Measurements from ENCODE around the gene KCND2.

Gene KCND2

DNA sequence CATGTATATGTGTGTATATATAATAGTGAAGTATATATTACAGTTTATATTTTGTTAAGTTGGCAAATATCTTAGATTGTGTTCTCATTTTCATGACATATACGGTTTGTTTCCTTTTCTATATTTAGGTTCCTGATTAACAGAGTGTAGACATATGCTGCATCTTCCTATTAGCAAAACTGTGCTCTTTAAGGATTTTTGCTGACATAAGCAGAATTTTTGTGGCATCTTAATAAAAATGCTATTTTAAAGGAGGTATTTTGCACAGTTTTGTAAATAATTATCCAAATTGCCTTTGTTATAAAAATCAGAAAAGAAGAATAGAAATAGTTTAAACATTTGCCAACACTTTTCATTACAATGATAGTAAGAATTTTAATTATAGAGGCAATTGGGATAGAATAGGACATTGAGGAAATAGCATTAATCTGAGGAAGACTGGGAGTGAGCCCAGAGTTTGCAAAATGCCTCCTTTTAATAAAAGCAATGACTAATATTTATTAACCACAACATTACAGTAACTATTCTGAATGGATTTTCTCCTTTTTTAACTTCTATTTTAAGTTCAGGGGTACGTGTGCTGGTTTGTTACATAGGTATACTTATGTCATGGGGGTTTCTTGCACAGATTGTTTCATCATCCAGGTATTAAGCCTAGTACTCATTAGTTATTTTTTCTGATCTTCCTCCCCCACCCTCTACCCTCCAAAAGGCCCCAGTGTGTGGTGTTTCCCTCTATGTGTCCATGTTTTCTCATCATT is 38.2 kb downstream of the KCND2 start:
- no peak for DNase-seq

DNA sequence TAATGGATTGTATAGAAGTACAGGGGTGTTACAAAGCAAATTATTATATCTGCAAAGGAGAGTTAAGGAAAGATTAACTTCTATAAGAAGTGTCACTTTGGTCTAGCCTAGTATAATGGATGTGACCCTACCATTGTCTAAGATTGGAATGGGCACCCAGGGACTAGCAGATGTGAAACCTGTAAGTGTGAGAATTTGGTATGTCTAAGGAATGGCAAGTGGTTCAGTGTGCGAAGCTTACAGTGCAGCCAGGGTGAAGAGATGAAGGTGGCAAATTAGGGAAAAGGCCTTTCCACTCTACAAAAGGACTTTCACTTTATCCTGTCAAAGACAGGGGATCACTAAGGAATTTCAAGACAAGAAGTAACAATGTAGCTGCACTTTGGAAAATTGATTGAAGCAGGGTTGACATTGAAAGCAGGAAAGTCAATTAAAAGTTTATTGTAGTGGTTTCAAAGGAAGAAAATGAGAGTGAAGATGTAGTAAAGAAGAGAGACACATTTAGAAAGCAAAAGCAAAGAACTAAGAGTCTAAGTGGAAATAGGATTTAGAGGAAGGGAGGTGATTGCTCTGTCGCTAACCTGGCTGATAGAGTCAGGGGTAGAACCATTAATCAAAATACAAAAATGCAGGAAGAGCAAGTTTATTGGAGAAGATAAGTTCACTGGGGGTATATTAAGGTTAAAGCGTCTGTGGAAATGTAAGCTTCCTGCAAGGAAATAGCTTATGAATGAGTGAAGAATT is 47.4 kb downstream of the KCND2 start:
- no peak for DNase-seq

DNA sequence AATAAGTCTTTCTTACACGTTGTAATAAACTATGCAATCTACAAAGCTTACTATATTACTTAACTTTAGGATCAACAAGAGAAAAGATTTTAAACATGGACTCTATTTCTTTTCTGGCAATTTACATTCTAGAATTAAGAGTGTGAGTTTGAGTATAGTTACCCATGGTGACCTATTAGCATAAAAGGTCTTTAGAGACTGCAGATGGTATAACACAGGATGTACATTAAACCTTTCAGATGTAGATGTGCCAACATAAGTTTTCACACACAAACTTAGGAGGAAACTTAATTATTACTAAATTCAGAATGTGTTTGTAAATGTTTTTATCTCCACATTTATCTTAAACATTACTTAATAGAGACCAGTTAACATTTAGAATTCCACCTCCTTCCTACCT is 54.1 kb downstream of the KCND2 start:
- DNase-seq, result no peak

DNA sequence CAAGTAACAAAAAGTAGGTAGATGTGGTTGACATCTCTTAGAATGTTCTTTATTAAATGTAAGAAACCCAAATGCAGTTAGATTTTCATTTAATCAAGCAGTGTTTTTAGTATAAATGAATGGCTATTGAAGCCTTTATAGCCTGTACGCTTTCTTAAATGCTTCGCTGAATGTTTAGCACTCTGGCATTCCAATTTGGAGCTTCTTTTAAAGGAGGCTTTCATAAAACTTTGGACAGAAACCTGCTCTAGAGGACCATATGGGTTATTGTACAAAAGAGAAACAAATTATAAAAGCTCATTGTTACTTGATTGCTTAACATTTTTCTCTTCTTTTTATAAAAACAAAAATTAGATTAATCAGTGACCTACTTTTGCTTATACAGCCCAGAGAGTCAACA is 59.5 kb downstream of the KCND2 start:
- no peak for DNase-seq

DNA sequence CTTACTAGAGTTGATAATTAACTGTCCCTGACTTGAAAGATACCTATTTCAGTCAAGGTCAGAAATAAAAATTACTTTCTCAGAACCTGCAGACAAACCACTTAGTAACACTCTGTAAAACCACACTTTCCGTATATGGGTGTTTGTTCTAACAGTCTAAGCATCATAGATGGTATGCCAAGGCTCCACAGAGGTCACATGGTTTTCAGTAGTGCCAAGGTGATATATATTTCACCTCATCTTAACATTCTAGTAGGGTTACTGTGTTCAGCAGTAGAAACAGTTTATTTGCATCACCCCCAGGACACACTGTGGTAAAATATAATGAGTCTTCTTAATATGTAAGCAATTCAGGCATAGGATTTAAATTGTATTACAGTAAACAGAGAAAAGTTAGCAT is 61.5 kb downstream of the KCND2 start:
- DNase-seq, result no peak

DNA sequence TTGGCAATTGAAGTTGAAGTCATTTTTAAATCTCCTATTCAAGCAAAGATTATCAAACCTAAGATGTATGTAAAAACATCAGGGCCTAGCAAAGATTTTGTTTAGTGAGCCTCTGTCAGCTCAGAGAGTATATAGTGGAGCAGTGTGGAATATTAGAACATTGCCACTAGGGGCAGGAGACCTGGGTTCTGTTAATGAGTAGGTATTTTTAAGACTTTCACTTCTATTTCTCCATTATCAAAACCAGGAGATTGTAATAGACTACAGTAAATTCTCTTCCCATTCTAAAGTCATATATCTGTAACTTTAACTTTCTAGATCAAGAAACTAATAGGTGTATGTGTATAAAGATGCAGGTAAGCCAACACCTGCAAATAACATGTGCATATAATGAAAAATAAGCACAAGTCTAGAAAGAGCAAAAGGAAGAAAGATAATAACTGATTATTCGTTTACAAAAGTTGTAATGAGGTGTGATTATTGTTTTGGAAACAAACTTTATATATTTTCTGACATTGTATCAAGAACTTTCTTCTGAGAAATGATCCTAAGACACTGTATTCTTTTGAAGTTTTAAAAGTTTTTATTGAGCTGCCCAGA is 64.4 kb downstream of the KCND2 start:
- no peak for DNase-seq

DNA sequence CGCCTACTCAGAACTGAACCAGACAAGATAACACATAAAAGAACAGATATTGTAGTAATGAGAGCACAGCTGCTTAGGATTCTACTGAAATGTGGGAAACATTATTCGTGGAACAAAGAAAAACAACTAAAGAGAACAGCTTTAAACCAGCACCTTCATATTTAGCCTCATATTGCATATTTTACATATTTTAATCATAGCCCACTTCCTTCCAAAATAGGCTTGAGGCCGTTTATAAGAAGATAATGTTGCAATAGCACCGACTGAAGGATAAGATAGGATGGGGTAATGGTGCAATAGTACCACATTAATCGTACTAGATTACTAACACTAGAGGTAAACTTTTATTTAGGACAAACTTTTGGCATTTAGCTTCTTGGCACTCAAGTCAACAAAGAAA is 71.3 kb downstream of the KCND2 start:
- DNase-seq, result no peak

DNA sequence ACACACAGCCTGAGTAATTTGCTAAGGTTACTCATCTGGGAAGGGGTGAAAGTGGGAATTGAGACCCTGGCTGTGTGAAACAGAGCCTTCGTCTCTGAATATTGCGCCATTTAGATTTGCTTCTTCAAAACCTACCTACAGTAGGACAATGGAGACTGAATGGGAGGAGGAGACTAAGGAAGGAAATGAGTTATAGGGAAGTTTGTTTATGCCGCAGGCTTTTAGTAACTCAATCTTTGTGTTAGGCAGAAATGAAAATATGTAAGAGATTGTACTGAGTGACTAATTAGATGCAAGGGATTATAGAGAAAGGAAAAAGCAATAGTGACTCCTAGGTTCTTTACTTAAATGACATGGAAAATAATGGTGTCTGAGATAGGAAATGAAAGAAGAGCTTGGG is 80.2 kb downstream of the KCND2 start:
- no peak for DNase-seq

DNA sequence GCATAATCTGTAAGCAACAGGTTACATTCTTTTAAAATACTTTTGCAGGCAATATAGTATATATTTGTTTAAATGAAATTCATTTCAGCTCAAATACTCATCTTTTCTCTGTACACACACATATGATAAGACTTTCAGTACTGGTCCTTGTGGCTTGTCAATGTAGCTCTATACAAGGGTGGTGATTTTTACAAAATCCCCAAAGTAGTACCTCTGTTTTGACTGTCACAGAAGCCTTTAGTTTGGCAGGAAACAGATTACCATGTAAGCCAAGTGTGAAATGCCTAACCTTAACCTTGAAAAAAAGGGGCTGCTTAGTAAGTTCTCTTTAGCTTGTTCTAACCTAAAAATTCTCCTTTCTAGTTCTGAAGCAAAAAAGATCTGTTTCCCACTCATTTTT is 87.9 kb downstream of the KCND2 start:
- DNase-seq, result no peak

DNA sequence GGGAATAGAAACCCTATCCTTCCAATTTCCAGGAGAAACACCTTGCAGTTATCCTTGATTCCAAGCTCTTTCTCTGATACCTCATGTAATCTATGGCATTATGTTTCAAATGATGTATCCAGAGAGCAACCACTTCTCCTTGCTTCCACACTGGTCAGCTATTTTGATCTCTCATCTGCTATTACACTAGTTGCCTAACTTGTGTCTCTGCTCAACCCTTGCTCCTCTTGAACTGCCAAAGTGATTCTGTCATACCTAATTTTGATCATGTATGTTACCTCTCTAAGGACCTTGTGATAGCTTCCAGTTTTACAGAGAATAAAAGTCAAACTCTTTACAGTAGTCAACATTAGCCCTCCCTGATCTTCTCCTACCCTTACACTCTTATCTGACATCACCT is 90.4 kb downstream of the KCND2 start:
- no peak for DNase-seq

DNA sequence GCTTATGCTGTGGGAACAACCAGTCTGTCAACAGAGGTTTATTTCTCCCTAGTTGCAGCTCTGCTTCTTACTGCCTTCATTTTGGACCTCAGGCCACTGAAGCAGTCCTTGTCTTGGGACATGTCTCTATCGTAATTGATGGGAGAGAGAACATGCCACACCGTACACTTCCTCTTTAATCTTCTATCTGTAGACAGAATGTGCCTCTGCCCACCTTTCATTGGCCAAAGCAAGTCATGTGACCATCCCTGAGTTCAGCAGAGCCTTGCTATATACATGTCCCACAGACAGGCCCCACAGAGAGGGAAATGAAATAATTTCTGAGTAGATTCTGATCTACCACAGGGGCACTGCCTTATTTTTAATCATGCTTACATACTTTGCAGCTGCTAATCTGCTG is 98.0 kb downstream of the KCND2 start:
- DNase-seq, result no peak

DNA sequence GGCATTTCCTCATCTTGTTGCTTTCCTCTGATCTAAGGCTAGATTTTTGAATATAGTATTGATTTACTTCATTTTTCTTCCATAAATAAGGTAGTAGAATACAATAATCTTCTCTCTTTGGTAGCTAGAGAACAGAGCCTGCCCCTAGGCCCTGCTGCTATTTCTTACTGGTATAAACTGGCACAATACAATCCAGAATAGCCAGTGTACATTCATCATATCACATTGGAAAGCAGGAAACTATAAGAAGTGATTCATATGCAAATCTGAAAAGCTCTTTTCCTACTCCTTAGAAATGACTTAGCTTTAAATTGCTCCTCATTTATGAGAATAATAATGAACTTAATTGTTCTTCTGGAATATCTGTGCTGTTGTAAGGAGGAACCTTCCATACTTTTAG is 100.2 kb downstream of the KCND2 start:
- DNase-seq, result no peak

DNA sequence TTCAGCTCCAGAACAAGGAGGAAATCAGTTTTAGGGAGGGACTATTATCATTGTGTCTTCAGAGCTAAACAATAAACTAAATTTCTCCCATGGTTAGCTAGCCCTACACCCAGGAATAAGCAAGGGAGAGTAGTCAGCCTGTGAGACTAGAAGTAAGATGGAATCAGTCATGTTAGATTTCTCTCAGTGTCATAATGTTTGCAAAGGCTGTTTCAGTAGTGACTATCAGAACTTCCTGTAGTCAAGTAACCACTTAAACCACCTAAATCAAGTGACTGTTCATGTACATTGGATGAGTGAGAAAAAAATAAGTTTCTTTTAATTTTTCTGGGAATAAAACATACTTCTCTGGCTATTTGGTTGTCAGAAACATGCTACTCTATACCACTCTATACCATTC is 121.6 kb downstream of the KCND2 start:
- no peak for DNase-seq

DNA sequence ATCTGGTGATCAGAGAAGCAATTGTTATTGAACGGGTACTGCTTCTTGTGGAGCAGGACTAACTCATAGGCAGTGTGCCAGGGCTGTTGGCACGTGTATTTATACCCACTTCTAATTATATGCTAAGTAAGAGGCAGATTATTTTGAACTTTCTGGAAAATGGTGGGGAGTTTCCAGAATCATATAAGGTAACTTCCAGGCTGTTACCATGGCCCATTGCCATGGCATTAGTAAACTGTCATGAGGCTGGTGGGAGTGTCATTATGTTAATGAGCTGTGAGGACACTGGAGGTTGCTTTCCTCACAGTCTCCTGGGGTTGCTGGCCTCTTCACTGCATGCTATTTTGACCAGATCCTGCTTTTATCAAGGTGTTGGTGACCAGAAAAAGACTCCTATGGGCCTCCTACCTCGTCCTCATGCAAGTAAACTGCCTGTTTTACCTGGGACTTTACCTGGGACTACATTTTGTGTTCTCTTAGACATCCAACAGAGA is 122.6 kb downstream of the KCND2 start:
- DNase-seq, result no peak

DNA sequence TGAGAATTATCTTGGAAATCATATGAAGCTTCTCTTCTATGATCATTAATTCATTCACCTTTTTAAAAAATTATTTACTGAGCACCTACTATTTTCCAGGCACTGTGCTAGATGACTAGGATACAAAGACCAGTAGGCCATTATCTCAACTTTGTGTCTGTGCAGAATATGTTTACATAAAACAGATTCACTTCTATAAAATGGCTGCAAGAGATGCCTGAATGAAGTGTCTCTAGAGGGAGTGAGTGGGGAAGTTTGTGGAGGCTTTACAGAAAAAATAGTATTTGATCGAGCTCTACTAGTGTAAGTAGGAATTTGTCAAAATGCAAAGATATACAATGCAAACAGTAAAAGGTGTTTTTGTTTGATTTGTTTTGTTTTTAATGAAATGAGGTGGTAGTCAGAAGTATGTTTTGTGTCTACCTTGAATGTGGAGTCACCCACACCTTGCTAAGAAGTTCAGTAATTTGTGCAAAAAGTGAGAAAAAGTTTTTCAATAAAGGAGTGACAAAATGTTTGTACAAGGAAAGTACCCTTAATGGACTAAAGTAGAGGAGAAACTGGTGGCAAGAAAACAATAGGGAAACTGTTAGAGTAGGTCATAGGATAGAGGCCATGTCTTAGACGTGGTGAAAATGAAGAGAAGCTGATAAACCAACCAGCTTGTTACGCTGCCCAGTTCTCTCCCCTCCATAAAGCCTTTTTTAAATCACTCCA is 125.5 kb downstream of the KCND2 start:
- DNase-seq, result no peak

DNA sequence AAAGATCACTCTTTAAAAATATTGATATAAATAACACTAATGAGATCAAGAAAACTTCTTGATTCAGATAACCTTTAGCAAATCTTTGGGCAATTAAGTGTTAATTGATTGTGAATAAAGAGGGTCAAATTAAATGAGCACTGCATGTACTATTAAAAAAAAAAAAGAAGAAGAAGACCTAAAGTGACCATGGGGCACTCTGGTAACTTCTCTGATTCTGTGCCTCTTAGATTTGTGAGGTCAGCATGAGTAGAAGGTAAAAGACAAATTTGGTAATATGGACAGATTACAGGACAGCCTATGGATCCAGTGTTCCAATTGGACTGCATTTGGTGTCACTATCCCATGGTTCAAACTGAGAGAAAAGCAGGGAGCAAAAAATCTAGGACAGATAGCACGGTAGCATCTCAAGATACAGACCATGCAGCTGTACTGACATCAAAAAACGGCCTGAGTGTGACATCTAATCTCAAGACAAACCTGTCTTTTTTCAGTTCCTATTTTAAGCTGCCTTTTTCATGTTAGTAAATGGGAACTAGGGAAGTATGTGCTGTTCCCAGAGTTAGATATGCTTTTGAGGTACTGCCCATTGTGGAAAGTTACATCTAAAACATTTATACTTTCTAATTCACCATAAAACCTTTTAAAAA is 128.0 kb downstream of the KCND2 start:
- DNase-seq, result no peak

DNA sequence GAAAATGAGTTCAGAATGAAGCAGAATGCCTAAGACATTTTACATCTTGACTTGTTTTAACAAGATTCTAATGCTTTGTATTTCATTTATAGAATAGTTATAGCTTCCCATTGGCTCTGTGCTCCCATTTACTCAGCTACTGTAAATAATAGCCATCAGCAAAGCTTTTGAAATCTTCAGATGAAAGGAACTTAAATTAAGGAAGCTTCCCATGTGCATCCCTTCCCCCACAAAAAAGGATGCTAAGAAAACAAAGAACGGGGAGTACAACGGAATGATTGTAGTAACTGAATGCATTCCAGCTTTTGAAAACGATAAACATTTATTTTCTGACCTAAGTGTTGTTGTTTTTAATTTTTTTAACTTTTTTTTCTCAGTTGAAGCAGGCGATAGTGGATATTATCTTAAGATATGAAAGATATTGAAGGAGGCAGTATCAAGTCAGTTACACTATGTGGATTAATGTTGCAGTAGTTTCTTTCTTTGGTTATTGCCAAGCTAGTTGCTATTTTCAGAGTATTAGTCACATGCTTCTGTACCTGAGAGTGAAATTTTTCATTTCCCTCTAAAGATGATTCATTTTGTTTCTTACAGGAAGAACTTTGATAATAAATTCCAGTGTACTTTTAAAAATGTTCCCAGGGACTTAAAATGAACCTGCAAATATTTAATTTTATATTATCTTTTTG is 129.2 kb downstream of the KCND2 start:
- DNase-seq, result no peak

DNA sequence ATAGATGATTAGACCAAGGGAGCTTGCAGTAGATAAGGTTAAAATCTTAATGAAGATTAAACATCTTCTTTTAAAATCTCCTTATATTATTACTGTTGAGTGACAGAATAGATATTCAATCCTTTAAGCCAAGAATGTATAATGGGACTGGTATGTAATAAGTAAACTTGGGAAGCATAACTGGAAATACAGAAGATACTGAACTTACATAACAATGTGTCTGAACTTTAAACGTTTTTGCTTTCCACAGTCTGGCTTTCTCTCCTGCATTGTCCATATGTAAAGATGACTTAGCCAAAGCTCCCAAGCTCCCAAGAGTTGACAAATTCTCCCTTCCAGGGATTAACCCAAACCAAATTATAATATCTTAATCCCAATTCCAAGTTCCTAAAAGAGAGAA is 129.8 kb downstream of the KCND2 start:
- no peak for DNase-seq

DNA sequence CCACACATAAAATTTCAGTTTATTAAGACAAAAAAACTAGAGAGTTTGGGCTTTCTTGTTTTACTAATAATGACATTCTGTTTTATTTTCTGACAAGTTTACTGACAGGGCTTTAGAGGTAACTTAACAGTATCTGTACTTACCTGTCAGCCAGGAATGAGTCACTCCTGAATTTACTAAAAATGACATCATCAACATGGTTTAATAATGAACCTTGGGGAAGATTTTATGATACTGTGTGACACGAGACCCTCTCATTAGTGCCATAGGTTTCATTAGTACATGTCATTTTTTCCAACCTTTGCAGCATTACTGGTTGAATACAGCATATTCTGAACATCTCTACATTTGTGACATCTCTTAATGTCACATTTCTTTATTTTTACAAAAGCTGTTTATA is 131.1 kb downstream of the KCND2 start:
- no peak for DNase-seq

DNA sequence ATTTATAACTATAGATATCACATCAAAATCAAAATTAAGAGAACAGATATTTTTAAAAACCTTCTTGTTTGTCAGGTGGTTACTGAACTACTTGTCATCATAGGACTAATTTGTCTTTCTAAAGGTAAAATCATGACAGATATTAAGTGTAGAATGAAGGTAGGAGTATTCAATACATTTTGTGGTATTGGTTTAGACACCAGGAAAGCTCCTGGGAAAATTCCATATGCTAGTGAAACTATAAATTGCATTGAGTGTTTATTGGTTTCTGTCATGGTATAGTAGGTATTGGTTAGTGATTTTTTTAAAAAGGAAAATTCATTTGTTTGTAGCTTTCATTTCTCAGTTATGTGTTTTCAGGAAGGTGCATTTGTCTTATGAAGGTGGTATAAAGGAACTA is 132.7 kb downstream of the KCND2 start:
- no peak for DNase-seq

DNA sequence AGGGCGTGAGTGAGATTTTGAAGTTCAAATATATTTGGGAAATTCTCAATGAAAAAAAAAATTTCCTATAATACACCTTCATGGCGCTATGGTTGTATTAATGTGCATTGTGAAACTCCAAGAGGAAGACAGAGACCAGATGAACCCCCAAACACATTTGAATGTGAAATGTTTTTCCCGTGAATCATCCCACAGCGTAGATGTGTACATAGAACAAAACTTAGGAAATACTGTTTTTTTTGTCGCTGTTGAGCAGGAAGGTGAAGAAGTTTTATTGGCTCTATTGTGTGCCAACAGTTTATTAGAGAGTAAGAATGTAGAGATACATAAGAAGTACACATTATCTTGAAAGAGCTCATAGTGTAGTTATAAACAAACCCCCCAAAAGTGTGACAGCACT is 134.0 kb downstream of the KCND2 start:
- no peak for DNase-seq

Data from eye (tissue), 1 donor.